Activated CD8-positive, alpha-beta memory T cell treated with anti-CD3 and anti-CD28 coated beads for 36 hours (primary cell): ENCODE measurements around the gene RFX5. TPM values are rescaled to one million over a fixed set of nuclear protein-coding genes. Genes with fewer than 3 reads are reported as not detected.
"Not testable (repeated sequence)": the region's sequence is repeated elsewhere in the genome, so short reads cannot be mapped to it uniquely, and the experiment has no call there.

Experiments
- CTCF ChIA-PET: fragments of 350-600 bp; sonication (Branson Sonifier 250); formaldehyde crosslinking; loops from one replicate; lab custom pipeline; 2021; ENCODE audit warnings: antibody characterized with exemption; lab: Charles Lee
- POLR2A ChIA-PET: fragments of 350-600 bp; sonication (Branson Sonifier 250); formaldehyde crosslinking; loops from one replicate; lab custom pipeline; 2021; ENCODE audit warnings: antibody characterized with exemption; lab: Charles Lee
- total RNA-seq, 2 experiments: library from RNA; stranded (reverse); gene quantifications; one replicate each; pipeline ENCODE4 v1.2.3, GENCODE V29; 2021

The RFX5 gene
- total RNA-seq, 2 experiments from 2014 or later, result 65.5 to 73.3 TPM

- ChIA-PET POLR2A (no interaction called here), CTCF (no interaction called here)
These were observed 20.8 kb upstream of the RFX5 start for GRCh38 chr1:151367658-151368392.

GRCh38 chr1:151364996-151365395 lies 17.9 kb upstream of the RFX5 start:
- POLR2A ChIA-PET, result no interaction called here
- CTCF ChIA-PET, result interaction anchor here (0.6 kb wide), 1 partner anchor 246 kb away, joined by 3 read pairs; no protein-coding TSS in a partner anchor

DNA sequence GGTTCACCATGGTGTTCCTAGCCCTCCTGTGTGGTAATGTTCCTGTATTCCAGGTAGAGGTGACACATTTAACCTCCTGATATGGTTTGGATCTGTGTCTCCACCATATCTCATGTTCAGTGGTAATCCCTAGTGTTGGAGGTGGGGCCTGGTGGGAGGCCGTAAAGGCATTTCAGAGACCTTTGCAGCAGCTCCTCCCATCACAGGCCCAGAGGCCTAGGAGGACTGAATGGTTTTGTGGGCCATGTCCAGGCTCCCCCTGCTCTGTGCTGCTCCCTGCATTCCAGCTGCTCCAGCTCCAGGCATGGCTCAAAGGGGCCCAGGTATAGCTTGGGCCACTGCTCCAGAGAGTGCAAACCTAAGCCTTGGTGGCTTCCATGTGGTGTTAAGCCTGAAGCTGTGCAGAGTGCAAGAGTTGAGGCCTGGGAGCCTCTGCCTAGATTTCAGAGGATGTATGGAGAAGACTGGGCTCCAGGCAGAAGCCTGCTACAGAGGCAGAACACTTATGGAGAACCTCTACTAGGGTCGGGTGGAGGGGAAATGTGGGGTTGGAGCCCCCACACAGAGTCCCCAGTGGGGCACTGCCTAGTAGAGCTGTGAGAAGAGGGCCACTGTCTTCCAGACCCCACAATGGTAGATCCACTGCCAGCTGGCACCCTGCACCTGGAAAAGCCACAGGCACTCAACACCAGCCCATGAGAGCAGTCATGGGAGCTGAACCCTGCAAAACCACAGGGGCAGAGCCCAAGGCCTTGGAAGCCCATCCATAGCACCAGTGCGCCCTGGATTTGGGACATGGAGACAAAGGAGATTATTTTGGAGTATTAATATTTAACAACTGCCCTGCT lies 15.5 kb upstream of the RFX5 start:
- POLR2A ChIA-PET, result no interaction called here
- CTCF ChIA-PET, result no interaction called here

DNA sequence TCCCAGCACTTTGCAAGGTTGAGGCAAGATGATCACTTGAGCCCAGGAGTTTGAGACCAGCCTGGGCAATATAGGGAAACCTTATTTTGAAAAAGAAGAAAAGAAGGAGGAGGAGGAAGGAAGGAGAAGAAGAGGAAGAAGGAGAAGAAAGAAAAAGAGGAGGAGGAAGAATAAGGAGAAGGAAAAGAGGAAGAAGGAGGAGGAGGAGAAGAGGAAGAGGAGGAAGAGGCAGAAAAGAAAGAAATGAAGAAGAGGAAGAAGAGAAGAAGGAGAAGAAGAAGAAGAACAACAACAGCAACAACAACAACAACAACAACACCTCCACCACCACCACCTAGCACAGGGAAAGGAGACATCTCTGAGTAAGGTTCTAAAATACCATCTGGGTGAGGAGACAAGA lies 14.8 kb upstream of the RFX5 start:
- ChIA-PET CTCF (interaction anchor here (0.6 kb wide), 1 partner anchor 14 kb away, joined by 3 read pairs; no protein-coding TSS in a partner anchor), POLR2A (no interaction called here)

DNA sequence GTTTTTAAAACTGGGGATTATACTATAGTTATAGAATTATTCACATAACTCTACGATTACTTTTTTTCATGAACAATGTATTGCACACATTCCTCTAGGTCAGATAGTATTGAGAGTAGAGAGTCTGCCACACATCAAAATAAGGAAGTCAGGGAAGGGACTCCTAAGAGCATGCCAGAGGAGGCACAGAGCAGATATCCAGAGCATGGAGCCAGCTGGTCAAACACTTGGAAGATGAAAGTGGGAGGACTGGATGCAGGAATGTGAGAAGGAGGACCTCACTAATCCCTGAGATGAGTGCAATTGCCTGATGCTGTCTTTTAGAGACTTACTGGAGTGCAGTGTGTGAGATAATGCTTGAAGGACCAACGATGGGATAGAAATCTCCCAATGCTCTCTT lies 9.6 kb upstream of the RFX5 start:
- ChIA-PET CTCF (no interaction called here), POLR2A (no interaction called here)

- CTCF ChIA-PET, result interaction anchor here (2.5 kb wide), 1 partner anchor 11 kb away, joined by 7 read pairs; no protein-coding TSS in a partner anchor
- POLR2A ChIA-PET, result interaction anchor here (0.6 kb wide), 2 partner anchors 16 to 18 kb away, joined by 3 to 7 read pairs; no protein-coding TSS in a partner anchor
These were observed 5.1 kb upstream of the RFX5 start for GRCh38 chr1:151352021-151352718.

- CTCF ChIA-PET, result interaction anchor here (0.9 to 2.5 kb wide), 2 partner anchors 9 kb away, joined by 6 to 7 read pairs; no protein-coding TSS in a partner anchor
- POLR2A ChIA-PET, result not testable (repeated sequence)
These were observed 3.3 kb upstream of the RFX5 start for GRCh38 chr1:151350323-151350722.

- POLR2A ChIA-PET, result interaction anchor here (0.7 to 1.3 kb wide), 3 partner anchors 10 to 93 kb away, joined by 4 to 8 read pairs (median 4); partner anchors contain the start of gene PSMB4
- CTCF ChIA-PET, result interaction anchor here (0.5 kb wide), 1 partner anchor 14 kb away, joined by 3 read pairs; no protein-coding TSS in a partner anchor
These were observed 633 bp upstream of the RFX5 start for GRCh38 chr1:151347523-151348246.

- ChIA-PET POLR2A (interaction anchor here (1.3 kb wide), 1 partner anchor 53 kb away, joined by 4 read pairs; the partner anchor contains the start of gene PSMB4), CTCF (no interaction called here)
These were observed 827 bp downstream of the RFX5 start for GRCh38 chr1:151346082-151346768.

DNA sequence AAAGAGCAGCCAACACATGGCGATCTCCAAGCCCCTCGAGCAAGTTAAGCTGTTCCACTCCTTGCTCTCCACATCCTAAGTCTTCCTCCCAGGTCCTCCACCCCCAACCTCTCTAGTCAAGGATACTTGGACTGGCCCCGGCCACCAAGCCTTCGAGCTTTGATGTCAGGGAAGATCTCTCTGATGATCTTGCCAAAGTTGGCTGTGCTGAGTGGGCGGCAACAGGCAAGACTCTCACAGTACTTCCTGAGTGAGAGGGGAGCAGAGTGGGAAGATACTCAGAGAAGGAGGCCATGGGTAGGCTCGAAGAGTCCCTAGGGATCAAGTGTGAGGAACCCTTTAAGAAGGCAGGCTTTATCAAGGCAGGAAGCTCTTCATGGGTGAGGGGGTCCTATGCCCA lies 2.8 kb downstream of the RFX5 start:
- POLR2A ChIA-PET, result no interaction called here

DNA sequence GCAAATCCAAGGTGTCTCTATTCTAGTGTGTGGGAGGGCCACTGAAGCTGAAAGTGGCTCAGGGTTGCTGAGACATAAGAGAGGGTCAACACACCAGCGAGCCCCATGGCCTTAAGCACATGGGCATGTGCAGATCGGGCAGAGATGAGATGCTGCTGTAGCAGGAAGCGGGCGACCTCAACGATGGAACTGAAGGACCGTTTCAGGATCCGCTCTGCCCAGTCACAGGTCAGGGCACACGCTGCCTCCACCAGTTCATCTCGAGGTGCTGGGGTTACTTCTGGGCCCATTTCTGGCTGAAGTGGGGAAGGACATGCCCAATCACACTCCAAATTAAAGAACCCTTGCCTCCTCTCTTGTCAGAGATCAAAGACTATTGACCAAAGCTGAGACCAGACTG lies 3.5 kb downstream of the RFX5 start:
- POLR2A ChIA-PET, result no interaction called here

More for the DNA sequence above, 2.8 kb downstream of the RFX5 start:
- CTCF ChIA-PET, result interaction anchor here (1.4 kb wide), 1 partner anchor 43 kb away, joined by 10 read pairs; no protein-coding TSS in a partner anchor

DNA sequence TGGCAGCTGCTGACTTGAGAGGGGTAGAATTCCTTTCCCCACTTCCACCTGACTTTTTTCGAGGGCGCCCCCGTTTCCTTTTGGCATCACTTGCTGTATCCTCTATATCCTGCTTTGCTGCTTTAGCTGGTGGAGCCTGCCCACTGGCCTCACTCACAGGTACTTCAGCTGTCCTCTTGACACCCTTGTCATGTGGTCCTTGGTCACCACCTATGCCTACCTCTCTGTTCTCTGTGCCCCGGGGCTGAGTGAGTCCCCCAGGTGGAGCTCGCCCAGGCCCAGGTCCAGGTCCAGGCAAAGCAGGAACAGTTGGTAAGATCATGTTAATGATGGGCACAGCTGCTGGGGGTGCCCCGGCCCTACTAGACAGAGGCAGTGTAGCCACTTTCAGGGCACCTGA lies 4.5 kb downstream of the RFX5 start:
- ChIA-PET CTCF (interaction anchor here (1.3 to 5.1 kb wide), 2 partner anchors 14 to 42 kb away, joined by 8 to 32 read pairs; partner anchors contain the start of gene PI4KB), POLR2A (interaction anchor here (0.9 kb wide), 1 partner anchor 58 kb away, joined by 3 read pairs; no protein-coding TSS in a partner anchor)

More for the DNA sequence above, 3.5 kb downstream of the RFX5 start:
- CTCF ChIA-PET, result interaction anchor here (5.1 kb wide), 1 partner anchor 15 kb away, joined by 32 read pairs; the partner anchor contains the start of gene PI4KB

- CTCF ChIA-PET, result interaction anchor here (1.3 to 5.1 kb wide), 3 partner anchors 13 to 61 kb away, joined by 8 to 32 read pairs (median 10); partner anchors contain the start of genes PI4KB and ZNF687
- POLR2A ChIA-PET, result interaction anchor here (0.9 kb wide), 1 partner anchor 58 kb away, joined by 3 read pairs; no protein-coding TSS in a partner anchor
These were observed 5.0 kb downstream of the RFX5 start for GRCh38 chr1:151342021-151342420.

DNA sequence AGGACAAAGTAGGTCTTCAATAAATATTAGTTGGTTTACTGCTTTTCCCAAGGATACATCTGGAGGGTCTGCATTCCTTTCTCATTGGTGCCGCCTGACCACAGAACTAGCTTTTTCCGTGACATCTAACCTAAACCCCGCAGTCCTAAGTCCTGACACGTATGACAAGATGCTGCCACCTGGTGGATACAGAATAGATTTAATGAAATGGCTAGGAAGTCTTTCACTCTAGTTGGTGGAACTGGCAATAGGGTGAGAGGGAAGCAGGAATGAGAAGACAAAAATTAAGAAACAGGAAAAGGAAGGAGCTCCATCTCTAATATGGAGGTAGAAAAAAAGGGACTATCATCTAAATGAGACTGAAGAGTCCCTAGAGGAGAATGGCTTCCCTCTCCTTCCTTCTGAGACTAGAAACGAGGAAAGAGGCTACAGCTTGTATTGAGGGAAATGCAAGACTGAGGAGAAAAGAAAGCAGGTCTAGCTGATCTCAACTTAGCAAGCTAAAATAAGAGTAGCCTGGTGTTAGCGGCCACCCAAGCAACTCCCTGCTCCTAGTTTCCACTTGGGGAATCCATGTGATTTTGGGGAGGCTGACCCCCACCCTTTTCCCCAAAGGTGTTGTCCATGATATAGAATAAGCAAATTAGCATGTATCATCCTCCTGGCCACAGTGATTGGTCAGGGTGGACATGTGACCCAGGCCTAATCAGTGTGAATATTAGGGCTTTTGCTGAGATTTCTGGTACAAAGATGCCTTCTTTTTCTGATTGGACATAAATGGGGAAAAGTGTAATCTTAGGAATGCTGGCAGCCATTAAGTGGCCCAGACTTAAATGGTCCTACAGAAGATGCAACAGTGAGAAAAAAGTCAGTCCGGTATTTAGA lies 5.9 kb downstream of the RFX5 start:
- CTCF ChIA-PET, result interaction anchor here (0.5 to 5.1 kb wide), 27 partner anchors 9 to 152 kb away, joined by 3 to 64 read pairs (median 5); partner anchors contain the start of genes PI4KB, PSMD4, VPS72 and ZNF687
- POLR2A ChIA-PET, result interaction anchor here (0.8 to 1.0 kb wide), 4 partner anchors 14 to 57 kb away, joined by 3 to 8 read pairs (median 4); partner anchors contain the start of gene PI4KB

DNA sequence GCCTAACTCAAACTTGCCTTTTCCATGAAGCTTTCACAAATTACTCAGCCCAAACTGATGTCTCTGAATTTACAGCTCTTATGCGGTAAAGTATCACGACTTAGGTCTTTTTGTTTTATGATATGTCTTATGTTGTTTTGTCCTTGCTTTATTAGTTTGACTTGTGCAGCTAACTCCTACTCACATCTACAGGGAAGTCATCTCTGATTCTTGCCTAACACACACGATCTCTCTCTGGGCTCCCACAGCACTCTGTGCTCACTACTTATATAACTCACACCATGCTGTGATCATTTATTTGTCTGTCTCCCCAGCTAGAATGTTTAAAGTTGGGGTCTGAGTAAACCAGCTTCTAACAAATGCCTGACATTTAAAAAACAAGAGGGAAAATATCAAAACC lies 10.5 kb downstream of the RFX5 start:
- CTCF ChIA-PET, result no interaction called here
- POLR2A ChIA-PET, result interaction anchor here (0.8 kb wide), 1 partner anchor 94 kb away, joined by 3 read pairs; no protein-coding TSS in a partner anchor

DNA sequence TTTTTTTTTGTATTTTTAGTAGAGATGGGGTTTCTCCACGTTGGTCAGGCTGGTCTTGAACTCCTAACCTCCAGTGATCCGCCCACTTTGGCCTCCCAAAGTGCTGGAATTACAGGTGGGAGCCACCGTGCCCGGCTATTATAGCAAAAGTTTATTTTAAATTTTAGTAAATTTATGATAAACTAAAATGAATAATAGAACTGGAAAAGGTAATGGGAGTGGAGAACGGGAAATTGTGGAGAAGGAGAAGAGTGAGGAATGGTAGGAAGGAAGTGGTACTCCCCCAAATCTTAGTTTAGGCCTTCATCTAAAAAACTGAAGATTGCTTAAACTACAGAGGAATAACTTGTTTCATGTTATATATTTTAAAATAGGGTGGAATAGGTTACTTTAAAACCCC lies 12.2 kb downstream of the RFX5 start:
- ChIA-PET POLR2A (no interaction called here), CTCF (no interaction called here)
